Measurements from ENCODE around the gene TUBG1.
A peak's percentile ranks its signal among the peaks of the same experiment; 100 is the strongest.
"Not testable (repeated sequence)": the region's sequence is repeated elsewhere in the genome, so short reads cannot be mapped to it uniquely, and the experiment has no call there.

TUBG1 gene

GRCh38 chr17:42627032-42627764, 17.7 kb downstream of the TUBG1 start:
- DNase-seq: not testable (repeated sequence)

GRCh38 chr17:42629411-42630009, 20.0 kb downstream of the TUBG1 start:
- no peak for DNase-seq

- no peak for DNase-seq
Measured at GRCh38 chr17:42632949-42633444, 23.5 kb downstream of the TUBG1 start.

GRCh38 chr17:42639525-42640113, 30.1 kb downstream of the TUBG1 start:
- no peak for DNase-seq

- DNase-seq: no peak
Measured at GRCh38 chr17:42640121-42640520, 30.6 kb downstream of the TUBG1 start.

- DNase-seq: no peak
Measured at GRCh38 chr17:42642336-42642735, 32.9 kb downstream of the TUBG1 start.

- no peak for DNase-seq
Measured at GRCh38 chr17:42647778-42648177, 38.3 kb downstream of the TUBG1 start.

- no peak for DNase-seq
Measured at GRCh38 chr17:42651392-42651791, 41.9 kb downstream of the TUBG1 start.

GRCh38 chr17:42653179-42654124, 44.0 kb downstream of the TUBG1 start:
- DNase-seq: no peak

- DNase-seq: no peak
Measured at GRCh38 chr17:42655528-42655927, 46.0 kb downstream of the TUBG1 start.

GRCh38 chr17:42657824-42658588, 48.5 kb downstream of the TUBG1 start:
- no peak for DNase-seq

GRCh38 chr17:42659079-42659931, 49.8 kb downstream of the TUBG1 start, which contains the start of gene TUBG2:
TSS of gene TUBG2 (plus strand) at chr17:42659284. CDS start at chr17:42659504, 220 bp downstream.
- peak; percentile 82 for DNase-seq

GRCh38 chr17:42659932-42660274, 50.4 kb downstream of the TUBG1 start:
- not testable (repeated sequence) for DNase-seq

GRCh38 chr17:42660692-42661345, 51.3 kb downstream of the TUBG1 start:
- DNase-seq: no peak
